ENCODE data around the gene SUSD5. TPM values are rescaled to one million over a fixed set of nuclear protein-coding genes. Genes with fewer than 3 reads are reported as not detected.

SUSD5 gene
- total and polyA plus RNA-seq, 3 donors from 2014 or later, result 4.9 to 7.7 (median 5.6) TPM

DNA sequence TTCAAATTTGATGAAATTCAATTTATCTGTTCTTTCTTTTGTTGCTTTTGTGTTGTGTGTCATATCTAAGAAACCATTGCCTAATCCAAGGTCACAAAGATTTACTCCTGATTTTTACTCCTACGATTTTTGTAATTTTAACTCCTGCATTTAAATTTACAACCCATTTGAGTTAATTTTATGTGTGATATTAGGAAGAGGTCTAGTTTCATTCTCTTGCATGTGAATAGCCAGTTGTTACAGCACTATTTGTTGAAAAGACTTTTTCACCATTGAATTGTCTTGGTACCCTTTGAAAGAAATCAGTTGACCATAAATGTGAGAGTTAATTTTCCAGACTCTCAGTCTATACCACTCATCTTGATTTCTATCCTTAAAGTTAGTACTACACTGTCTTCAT is 80.9 kb downstream of the SUSD5 start:
- no peak for DNase-seq
- TF ChIP-seq POLR2A (IDR thresholded peaks at IDR 0.05), result no peak
- TF ChIP-seq, protein P1, sequence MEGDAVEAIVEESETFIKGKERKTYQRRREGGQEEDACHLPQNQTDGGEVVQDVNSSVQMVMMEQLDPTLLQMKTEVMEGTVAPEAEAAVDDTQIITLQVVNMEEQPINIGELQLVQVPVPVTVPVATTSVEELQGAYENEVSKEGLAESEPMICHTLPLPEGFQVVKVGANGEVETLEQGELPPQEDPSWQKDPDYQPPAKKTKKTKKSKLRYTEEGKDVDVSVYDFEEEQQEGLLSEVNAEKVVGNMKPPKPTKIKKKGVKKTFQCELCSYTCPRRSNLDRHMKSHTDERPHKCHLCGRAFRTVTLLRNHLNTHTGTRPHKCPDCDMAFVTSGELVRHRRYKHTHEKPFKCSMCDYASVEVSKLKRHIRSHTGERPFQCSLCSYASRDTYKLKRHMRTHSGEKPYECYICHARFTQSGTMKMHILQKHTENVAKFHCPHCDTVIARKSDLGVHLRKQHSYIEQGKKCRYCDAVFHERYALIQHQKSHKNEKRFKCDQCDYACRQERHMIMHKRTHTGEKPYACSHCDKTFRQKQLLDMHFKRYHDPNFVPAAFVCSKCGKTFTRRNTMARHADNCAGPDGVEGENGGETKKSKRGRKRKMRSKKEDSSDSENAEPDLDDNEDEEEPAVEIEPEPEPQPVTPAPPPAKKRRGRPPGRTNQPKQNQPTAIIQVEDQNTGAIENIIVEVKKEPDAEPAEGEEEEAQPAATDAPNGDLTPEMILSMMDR (IDR thresholded peaks at IDR 0.05), result no peak
- Histone ChIP-seq H3K4me1 (no peaks in the 10 kb centered on the region), H3K4me3 (no peak overlapping the region), H3K36me3 (ENCODE audit: low read depth, missing control alignments) (no peaks in the 10 kb centered on the region), H3K27ac (no peak overlapping the region), H3K9me3 (no peaks in the 10 kb centered on the region), H3K27me3 (no peaks in the 10 kb centered on the region)
- intact Hi-C loops (cut with DNase I; ENCODE audit: low total_unique reads), result no loop called here
- 50 to 58% methylated on average over 1 of the region's 1 CpG for WGBS, 2 donors

DNA sequence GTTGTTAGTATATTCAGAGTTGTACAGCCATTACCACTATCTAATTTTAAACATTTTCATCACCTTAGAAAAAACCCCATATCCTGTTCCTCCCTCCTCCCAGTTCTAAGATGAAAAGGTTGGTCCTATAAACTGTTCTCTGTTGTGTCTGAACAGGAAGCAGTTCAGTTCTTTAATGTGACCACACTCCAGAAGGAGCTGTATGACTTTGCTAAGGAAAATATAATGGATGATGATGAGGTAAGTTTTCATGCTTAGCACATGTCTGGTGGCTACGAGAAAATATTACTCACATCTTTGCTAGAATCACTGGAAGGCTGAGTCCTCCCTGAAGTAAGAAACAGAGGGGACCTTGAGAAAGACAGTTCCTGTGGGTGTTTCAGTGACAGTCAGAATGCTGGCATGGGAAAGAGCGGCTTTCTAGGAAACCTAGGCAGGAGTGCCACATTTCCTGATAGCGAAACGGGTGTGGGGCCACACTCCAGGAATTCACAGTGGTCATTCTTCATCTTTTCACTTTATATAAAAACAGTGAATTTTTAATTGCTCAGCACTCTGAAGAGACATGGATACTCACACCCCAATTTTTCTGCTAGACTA is 84.5 kb downstream of the SUSD5 start:
- TF ChIP-seq, protein P1 (IDR thresholded peaks at IDR 0.05), result no peak
- TF ChIP-seq POLR2A (IDR thresholded peaks at IDR 0.05), result no peak
- intact Hi-C loops (cut with DNase I; ENCODE audit: low total_unique reads), result loop anchor here (5.0 kb wide), 1 partner anchor 238 kb away; no protein-coding TSS in a partner anchor
- Histone ChIP-seq H3K27ac (no peak overlapping the region), H3K27me3 (no peaks in the 10 kb centered on the region), H3K4me1 (no peaks in the 10 kb centered on the region), H3K36me3 (ENCODE audit: low read depth, missing control alignments) (no peaks in the 10 kb centered on the region), H3K9me3 (no peaks in the 10 kb centered on the region), H3K4me3 (no peak overlapping the region)
- WGBS, 2 donors, result 62 to 63% methylated on average over 4 of the region's 4 CpGs
- DNase-seq, result no peak

DNA sequence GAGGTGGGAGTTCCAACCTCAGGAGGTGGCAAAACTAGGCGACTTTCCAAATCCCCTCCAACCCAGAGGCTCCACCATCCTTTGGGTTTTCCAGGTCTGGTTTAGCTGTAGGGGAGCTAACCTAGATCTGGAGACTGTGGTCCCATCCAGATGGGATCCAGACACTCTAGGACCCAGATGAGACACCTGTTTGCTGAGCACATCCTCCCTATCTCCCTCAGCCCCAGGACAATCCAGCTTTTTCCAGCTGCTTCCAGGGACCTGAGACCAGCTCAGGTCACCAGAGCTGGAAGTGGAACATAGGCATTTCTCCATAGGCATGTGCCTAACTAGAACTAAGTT is 86.6 kb downstream of the SUSD5 start:
- H3K27ac ChIP-seq, result no peak overlapping the region
- 71 to 93% methylated on average over 1 of the region's 1 CpG for WGBS, 2 donors
- H3K4me3 ChIP-seq, result no peak overlapping the region
- no peaks in the 10 kb centered on the region for H3K36me3 ChIP-seq (ENCODE audit: low read depth, missing control alignments)
- DNase-seq, result no peak
- intact Hi-C loops (cut with DNase I; ENCODE audit: low total_unique reads), result loop anchor here (5.0 kb wide), 1 partner anchor 240 kb away; no protein-coding TSS in a partner anchor
- no peaks in the 10 kb centered on the region for H3K4me1 ChIP-seq
- no peaks in the 10 kb centered on the region for H3K9me3 ChIP-seq
- no peaks in the 10 kb centered on the region for H3K27me3 ChIP-seq
- no peak for TF ChIP-seq POLR2A (IDR thresholded peaks at IDR 0.05)
- TF ChIP-seq, protein P1 (IDR thresholded peaks at IDR 0.05), result no peak

DNA sequence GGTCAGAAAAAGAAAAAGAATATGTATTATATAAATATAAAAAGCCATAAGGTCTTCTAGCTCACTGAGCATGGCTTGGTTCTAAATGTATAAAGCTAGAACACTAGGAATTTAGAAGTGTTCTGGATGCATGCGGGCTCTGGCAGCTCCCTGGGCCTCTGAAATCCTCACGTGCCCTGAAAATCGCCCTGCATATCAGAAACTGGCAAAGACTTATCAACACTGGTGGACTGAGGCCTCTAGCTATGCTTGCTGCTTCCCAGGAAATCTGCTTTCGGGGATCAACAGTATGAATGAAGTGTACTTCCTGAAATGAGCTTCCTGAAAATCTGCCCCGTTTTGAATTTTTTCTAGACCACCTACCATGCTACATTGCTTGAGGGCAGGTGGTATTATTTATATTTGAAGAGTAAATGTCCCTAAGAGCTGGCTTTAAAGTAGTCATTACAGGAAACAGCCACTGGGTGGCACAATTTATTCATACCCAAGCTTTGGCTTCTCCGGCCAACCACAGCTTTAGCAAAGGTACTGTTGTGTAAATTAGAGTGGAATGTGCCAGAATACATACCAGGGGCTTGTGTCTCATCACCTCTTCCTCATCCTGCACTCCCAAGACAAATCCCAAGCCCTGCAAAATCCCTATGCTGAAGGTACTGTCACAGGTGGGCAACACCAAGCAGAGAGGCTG is 87.1 kb downstream of the SUSD5 start:
- 31 to 33% methylated on average over 6 of the region's 6 CpGs for WGBS, 2 donors
- Histone ChIP-seq H3K27me3 (no peaks in the 10 kb centered on the region), H3K9me3 (no peaks in the 10 kb centered on the region), H3K4me3 (no peak overlapping the region), H3K36me3 (ENCODE audit: low read depth, missing control alignments) (no peaks in the 10 kb centered on the region), H3K4me1 (no peaks in the 10 kb centered on the region), H3K27ac (no peak overlapping the region)
- TF ChIP-seq POLR2A (IDR thresholded peaks at IDR 0.05), result no peak
- TF ChIP-seq, protein P1 (IDR thresholded peaks at IDR 0.05), result peak; percentile 57 to 84 (median 76)
- intact Hi-C loops (cut with DNase I; ENCODE audit: low total_unique reads), result loop anchor here (5.0 kb wide), 1 partner anchor 241 kb away; no protein-coding TSS in a partner anchor
- peak; percentile 74 for DNase-seq
